ENCODE results near the gene ADM.

Gene ADM

DNA sequence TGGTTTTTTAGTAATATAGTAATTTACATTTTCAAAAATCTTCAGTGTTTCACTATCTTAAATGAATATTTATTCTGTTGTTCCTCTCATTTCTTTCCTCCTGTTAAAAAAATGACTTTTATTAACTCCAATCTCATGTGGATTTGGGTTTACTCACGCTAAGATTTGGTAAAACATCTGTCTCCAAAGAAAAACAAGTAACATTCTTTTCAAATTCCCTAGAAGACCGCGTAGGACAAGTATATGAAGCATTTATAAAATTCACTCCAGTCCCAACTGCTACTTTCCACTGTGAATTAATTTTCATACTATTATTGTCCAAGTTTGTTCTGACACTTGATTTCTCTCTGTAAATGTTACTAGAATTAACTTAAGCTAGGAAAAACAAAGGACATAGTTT is 37.1 kb upstream of the ADM start:
- Histone ChIP-seq H3K27ac (ENCODE audit: low read length) (no peak overlapping the region), H3K36me3 (replicated peaks; ENCODE audit: insufficient read depth, low read length) (no peaks in the 10 kb centered on the region), H4K20me1 (ENCODE audit: insufficient read depth, low read length) (no peaks in the 10 kb centered on the region), H3K4me1 (ENCODE audit: low read length) (no peaks in the 10 kb centered on the region), H3K9me2 (replicated peaks; ENCODE audit: insufficient read depth, low read length) (no peaks in the 10 kb centered on the region), H3K4me2 (ENCODE audit: low read depth, low read length) (no peak overlapping the region), H3K79me2 (ENCODE audit: low read length) (peaks cover 5% of the 10 kb centered on the region; the same call in 1 of the 2 replicates), H3K9ac (ENCODE audit: low read length) (no peak overlapping the region), H2AFZ (ENCODE audit: low read length) (no peak overlapping the region), H3K9me3 (replicated peaks; ENCODE audit: insufficient read depth, low read length) (no peaks in the 10 kb centered on the region), H3K4me3 (ENCODE audit: low read length) (no peak overlapping the region), H3K27me3 (replicated peaks; ENCODE audit: insufficient read depth, low read length) (no peaks in the 10 kb centered on the region), H3F3A (ENCODE audit: insufficient read depth, low read length) (no peaks in the 10 kb centered on the region)
- TF ChIP-seq EZH2 (optimal IDR thresholded peaks at IDR 0.05; ENCODE audit: low read depth, low read length) (no peak), EZH2phosphoT487 (IDR thresholded peaks at IDR 0.05; ENCODE audit: low read length) (no peak)
- TF ChIP-seq, protein P1, sequence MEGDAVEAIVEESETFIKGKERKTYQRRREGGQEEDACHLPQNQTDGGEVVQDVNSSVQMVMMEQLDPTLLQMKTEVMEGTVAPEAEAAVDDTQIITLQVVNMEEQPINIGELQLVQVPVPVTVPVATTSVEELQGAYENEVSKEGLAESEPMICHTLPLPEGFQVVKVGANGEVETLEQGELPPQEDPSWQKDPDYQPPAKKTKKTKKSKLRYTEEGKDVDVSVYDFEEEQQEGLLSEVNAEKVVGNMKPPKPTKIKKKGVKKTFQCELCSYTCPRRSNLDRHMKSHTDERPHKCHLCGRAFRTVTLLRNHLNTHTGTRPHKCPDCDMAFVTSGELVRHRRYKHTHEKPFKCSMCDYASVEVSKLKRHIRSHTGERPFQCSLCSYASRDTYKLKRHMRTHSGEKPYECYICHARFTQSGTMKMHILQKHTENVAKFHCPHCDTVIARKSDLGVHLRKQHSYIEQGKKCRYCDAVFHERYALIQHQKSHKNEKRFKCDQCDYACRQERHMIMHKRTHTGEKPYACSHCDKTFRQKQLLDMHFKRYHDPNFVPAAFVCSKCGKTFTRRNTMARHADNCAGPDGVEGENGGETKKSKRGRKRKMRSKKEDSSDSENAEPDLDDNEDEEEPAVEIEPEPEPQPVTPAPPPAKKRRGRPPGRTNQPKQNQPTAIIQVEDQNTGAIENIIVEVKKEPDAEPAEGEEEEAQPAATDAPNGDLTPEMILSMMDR (IDR thresholded peaks at IDR 0.05; ENCODE audit: low read length), result no peak
- no peak for DNase-seq

DNA sequence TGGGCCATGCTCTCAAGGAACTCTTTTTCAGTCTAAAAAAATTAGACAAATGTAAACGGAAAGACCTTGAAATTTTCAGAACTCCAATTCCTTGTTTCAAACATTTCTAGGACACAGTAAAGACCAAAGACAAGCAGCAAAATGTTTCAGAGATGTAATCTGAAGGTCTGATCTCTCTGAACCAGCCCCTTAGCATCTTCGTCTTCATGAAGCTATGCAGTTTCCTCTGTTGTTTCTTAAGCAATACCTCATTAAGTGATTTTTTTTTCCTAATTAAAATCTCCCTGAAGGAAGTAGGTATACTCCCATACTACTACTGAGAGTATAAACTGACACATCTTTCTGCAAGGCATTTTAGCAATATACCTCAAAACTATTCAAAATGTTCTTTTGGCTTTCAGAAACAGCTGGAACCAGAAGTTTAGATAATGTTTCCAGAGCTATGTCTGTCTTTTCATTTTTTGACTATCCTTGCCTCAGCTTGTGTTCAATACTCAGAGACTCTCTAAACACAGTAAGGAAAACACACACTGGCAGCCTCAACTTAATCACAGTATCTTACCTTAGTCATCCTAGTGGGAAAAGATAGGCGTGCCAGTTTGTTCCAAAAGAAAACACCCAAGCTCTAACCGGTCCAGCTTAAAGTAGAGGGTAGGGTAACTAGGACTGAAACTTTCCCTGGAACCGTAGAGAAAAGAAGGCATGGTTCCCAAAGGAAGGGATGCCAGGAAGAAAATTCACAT is 36.0 kb upstream of the ADM start:
- Histone ChIP-seq H3F3A (ENCODE audit: insufficient read depth, low read length) (peaks cover 5% of the 10 kb centered on the region), H3K27me3 (replicated peaks; ENCODE audit: insufficient read depth, low read length) (no peaks in the 10 kb centered on the region), H3K36me3 (replicated peaks; ENCODE audit: insufficient read depth, low read length) (no peaks in the 10 kb centered on the region), H3K9me3 (replicated peaks; ENCODE audit: insufficient read depth, low read length) (no peaks in the 10 kb centered on the region), H2AFZ (ENCODE audit: low read length) (no peak overlapping the region), H3K4me2 (ENCODE audit: low read depth, low read length) (no peak overlapping the region), H4K20me1 (ENCODE audit: insufficient read depth, low read length) (no peaks in the 10 kb centered on the region), H3K79me2 (ENCODE audit: low read length) (peaks cover 9% of the 10 kb centered on the region; the same call in 1 of the 2 replicates), H3K9ac (ENCODE audit: low read length) (no peak overlapping the region), H3K9me2 (replicated peaks; ENCODE audit: insufficient read depth, low read length) (no peaks in the 10 kb centered on the region), H3K4me1 (ENCODE audit: low read length) (peaks cover 6% of the 10 kb centered on the region), H3K4me3 (ENCODE audit: low read length) (no peak overlapping the region), H3K27ac (ENCODE audit: low read length) (no peak overlapping the region)
- no peak for DNase-seq
- TF ChIP-seq, protein P1 (IDR thresholded peaks at IDR 0.05; ENCODE audit: low read length), result no peak
- no peak for TF ChIP-seq EZH2 (optimal IDR thresholded peaks at IDR 0.05; ENCODE audit: low read depth, low read length)

DNA sequence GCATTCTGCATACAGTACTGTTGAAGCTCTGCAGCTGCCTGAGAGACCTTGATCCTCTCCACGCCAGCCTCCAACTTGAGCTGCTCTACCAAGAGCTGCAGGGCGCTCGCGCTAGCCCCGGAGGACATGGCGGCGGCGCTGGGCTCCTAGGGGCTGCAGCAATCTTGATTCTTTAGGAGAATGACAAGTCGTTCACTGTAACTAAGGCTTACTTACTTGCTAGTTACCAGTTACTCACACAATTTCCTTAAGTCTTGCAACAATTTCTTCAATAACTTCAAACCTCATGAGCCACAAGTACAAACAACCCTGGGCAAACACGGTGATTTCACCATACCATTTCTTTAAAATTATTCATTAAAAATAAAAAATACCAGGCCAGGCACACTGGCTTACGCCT is 32.7 kb upstream of the ADM start:
- no peak for DNase-seq
- Histone ChIP-seq H3K27me3 (replicated peaks; ENCODE audit: insufficient read depth, low read length) (no peaks in the 10 kb centered on the region), H3K36me3 (replicated peaks; ENCODE audit: insufficient read depth, low read length) (no peaks in the 10 kb centered on the region), H3K9me2 (replicated peaks; ENCODE audit: insufficient read depth, low read length) (no peaks in the 10 kb centered on the region), H3K79me2 (ENCODE audit: low read length) (peaks cover 14% of the 10 kb centered on the region), H3K4me1 (ENCODE audit: low read length) (peaks cover 10% of the 10 kb centered on the region), H3K4me2 (ENCODE audit: low read depth, low read length) (no peak overlapping the region), H3K4me3 (ENCODE audit: low read length) (no peak overlapping the region), H3K27ac (ENCODE audit: low read length) (no peak overlapping the region), H4K20me1 (ENCODE audit: insufficient read depth, low read length) (no peaks in the 10 kb centered on the region), H3F3A (ENCODE audit: insufficient read depth, low read length) (peaks cover 9% of the 10 kb centered on the region), H3K9ac (ENCODE audit: low read length) (no peak overlapping the region), H3K9me3 (replicated peaks; ENCODE audit: insufficient read depth, low read length) (no peaks in the 10 kb centered on the region), H2AFZ (ENCODE audit: low read length) (no peak overlapping the region)
- TF ChIP-seq EZH2phosphoT487 (IDR thresholded peaks at IDR 0.05; ENCODE audit: low read length) (no peak), EZH2 (optimal IDR thresholded peaks at IDR 0.05; ENCODE audit: low read depth, low read length) (no peak)
- TF ChIP-seq, protein P1 (IDR thresholded peaks at IDR 0.05; ENCODE audit: low read length), result no peak

All from MM.1S (cell line).